HG03460 (cell line): Measurements from ENCODE around the gene STN1.

ENCODE experiments used
- ATAC-seq: cut with Tn5 transposase; IDR thresholded peaks from one replicate; pipeline ENCODE4 v1.9.1; 2021; ENCODE audit not compliant: unreplicated experiment

Gene STN1

GRCh38 chr10:103895411-103896186 lies 22.4 kb downstream of the STN1 start:
- ATAC-seq: no peak

GRCh38 chr10:103894441-103894864 lies 23.5 kb downstream of the STN1 start:
- ATAC-seq: no peak

- ATAC-seq: no peak
Measured at GRCh38 chr10:103893817-103894216, 24.2 kb downstream of the STN1 start.

- no peak for ATAC-seq
Measured at GRCh38 chr10:103892181-103892580, 25.8 kb downstream of the STN1 start.

- no peak for ATAC-seq
Measured at GRCh38 chr10:103890688-103891087, 27.3 kb downstream of the STN1 start.

GRCh38 chr10:103890194-103890658 lies 27.8 kb downstream of the STN1 start:
- no peak for ATAC-seq

- no peak for ATAC-seq
Measured at GRCh38 chr10:103889121-103889720, 28.8 kb downstream of the STN1 start.

GRCh38 chr10:103888113-103888841 lies 29.7 kb downstream of the STN1 start:
- ATAC-seq: peak; percentile 53

GRCh38 chr10:103885617-103886016 lies 32.4 kb downstream of the STN1 start:
- ATAC-seq: no peak

- no peak for ATAC-seq
Measured at GRCh38 chr10:103884681-103885139, 33.3 kb downstream of the STN1 start.

- no peak for ATAC-seq
Measured at GRCh38 chr10:103882285-103883007, 35.5 kb downstream of the STN1 start.

- ATAC-seq: no peak
Measured at GRCh38 chr10:103881416-103882284, 36.3 kb downstream of the STN1 start.

- no peak for ATAC-seq
Measured at GRCh38 chr10:103879831-103880230, 38.2 kb downstream of the STN1 start.

- ATAC-seq: no peak
Measured at GRCh38 chr10:103879409-103879808, 38.6 kb downstream of the STN1 start.

GRCh38 chr10:103877861-103878260 lies 40.1 kb downstream of the STN1 start:
- ATAC-seq: no peak

GRCh38 chr10:103876155-103876554 lies 41.8 kb downstream of the STN1 start:
- no peak for ATAC-seq

- no peak for ATAC-seq
Measured at GRCh38 chr10:103874730-103875129, 43.3 kb downstream of the STN1 start.

GRCh38 chr10:103872137-103872931 lies 45.6 kb downstream of the STN1 start:
- ATAC-seq: no peak

- ATAC-seq: no peak
Measured at GRCh38 chr10:103871006-103871405, 47.0 kb downstream of the STN1 start.
